ENCODE data around the gene ZBTB47. TPM values are rescaled to one million over a fixed set of nuclear protein-coding genes. Genes with fewer than 3 reads are reported as not detected.

Gene ZBTB47
- total and polyA plus RNA-seq, 4 donors: 23.8 to 59.5 (median 53.1) TPM

- DNase-seq (ENCODE audit: low read depth in 4 of 6, low spot score in 6 of 6): no peak
- Histone ChIP-seq H3K4me3 (ENCODE audit: low read depth, low read length) (no peak overlapping the region), H3K27ac (ENCODE audit: low read depth, low read length) (no peak overlapping the region), H3K36me3 (ENCODE audit: control insufficient read depth, insufficient read depth, low read length) (no peaks in the 10 kb centered on the region), H3K27me3 (ENCODE audit: control insufficient read depth, insufficient read depth, low read length) (peaks cover 7% of the 10 kb centered on the region), H3K9me3 (ENCODE audit: control insufficient read depth, insufficient read depth, low read length) (no peaks in the 10 kb centered on the region), H3K4me1 (ENCODE audit: control insufficient read depth, insufficient read depth, low read length) (peaks cover 7% of the 10 kb centered on the region)
- 53% methylated on average over 9 of the region's 9 CpGs for WGBS (ENCODE audit: insufficient coverage)
Measured at GRCh38 chr3:42689421-42690014, 36.0 kb downstream of the ZBTB47 start.

- H3K27me3 ChIP-seq (ENCODE audit: control insufficient read depth, insufficient read depth, low read length): peaks cover 4% of the 10 kb centered on the region
- H3K36me3 ChIP-seq (ENCODE audit: control insufficient read depth, insufficient read depth, low read length): no peaks in the 10 kb centered on the region
- peaks cover 7% of the 10 kb centered on the region for H3K4me1 ChIP-seq (ENCODE audit: control insufficient read depth, insufficient read depth, low read length)
- no peak for DNase-seq (ENCODE audit: low read depth in 4 of 6, low spot score in 6 of 6)
- H3K9me3 ChIP-seq (ENCODE audit: control insufficient read depth, insufficient read depth, low read length): no peaks in the 10 kb centered on the region
- whole genome bisulfite sequencing (ENCODE audit: insufficient coverage): 86% methylated on average over 7 of the region's 7 CpGs
- H3K27ac ChIP-seq (ENCODE audit: low read depth, low read length): no peak overlapping the region
- no peak overlapping the region for H3K4me3 ChIP-seq (ENCODE audit: low read depth, low read length)
Measured at GRCh38 chr3:42690191-42690590, 36.7 kb downstream of the ZBTB47 start.

- H3K4me1 ChIP-seq (ENCODE audit: control insufficient read depth, insufficient read depth, low read length): no peaks in the 10 kb centered on the region
- no peaks in the 10 kb centered on the region for H3K27me3 ChIP-seq (ENCODE audit: control insufficient read depth, insufficient read depth, low read length)
- WGBS (ENCODE audit: insufficient coverage): 85% methylated on average over 8 of the region's 10 CpGs
- no peak for DNase-seq (ENCODE audit: low read depth in 4 of 6, low spot score in 6 of 6)
- H3K36me3 ChIP-seq (ENCODE audit: control insufficient read depth, insufficient read depth, low read length): no peaks in the 10 kb centered on the region
- H3K4me3 ChIP-seq (ENCODE audit: low read depth, low read length): no peak overlapping the region
- H3K27ac ChIP-seq (ENCODE audit: low read depth, low read length): no peak overlapping the region
- H3K9me3 ChIP-seq (ENCODE audit: control insufficient read depth, insufficient read depth, low read length): no peaks in the 10 kb centered on the region
Measured at GRCh38 chr3:42690766-42691680, 37.5 kb downstream of the ZBTB47 start.

- H3K36me3 ChIP-seq (ENCODE audit: control insufficient read depth, insufficient read depth, low read length): no peaks in the 10 kb centered on the region
- no peaks in the 10 kb centered on the region for H3K4me1 ChIP-seq (ENCODE audit: control insufficient read depth, insufficient read depth, low read length)
- no peaks in the 10 kb centered on the region for H3K27me3 ChIP-seq (ENCODE audit: control insufficient read depth, insufficient read depth, low read length)
- no peak overlapping the region for H3K4me3 ChIP-seq (ENCODE audit: low read depth, low read length)
- no peaks in the 10 kb centered on the region for H3K9me3 ChIP-seq (ENCODE audit: control insufficient read depth, insufficient read depth, low read length)
- no peak for DNase-seq (ENCODE audit: low read depth in 4 of 6, low spot score in 6 of 6)
- no peak overlapping the region for H3K27ac ChIP-seq (ENCODE audit: low read depth, low read length)
- whole genome bisulfite sequencing (ENCODE audit: insufficient coverage): 77% methylated on average over 6 of the region's 13 CpGs
Measured at GRCh38 chr3:42691816-42692666, 38.5 kb downstream of the ZBTB47 start.

- H3K36me3 ChIP-seq (ENCODE audit: control insufficient read depth, insufficient read depth, low read length): no peaks in the 10 kb centered on the region
- DNase-seq (ENCODE audit: low read depth in 4 of 6, low spot score in 6 of 6): no peak
- WGBS (ENCODE audit: insufficient coverage): 95% methylated on average over 6 of the region's 17 CpGs
- no peaks in the 10 kb centered on the region for H3K4me1 ChIP-seq (ENCODE audit: control insufficient read depth, insufficient read depth, low read length)
- H3K4me3 ChIP-seq (ENCODE audit: low read depth, low read length): no peak overlapping the region
- no peak overlapping the region for H3K27ac ChIP-seq (ENCODE audit: low read depth, low read length)
- no peaks in the 10 kb centered on the region for H3K27me3 ChIP-seq (ENCODE audit: control insufficient read depth, insufficient read depth, low read length)
- no peaks in the 10 kb centered on the region for H3K9me3 ChIP-seq (ENCODE audit: control insufficient read depth, insufficient read depth, low read length)
Measured at GRCh38 chr3:42692667-42693529, 39.4 kb downstream of the ZBTB47 start.

- no peaks in the 10 kb centered on the region for H3K36me3 ChIP-seq (ENCODE audit: control insufficient read depth, insufficient read depth, low read length)
- H3K9me3 ChIP-seq (ENCODE audit: control insufficient read depth, insufficient read depth, low read length): no peaks in the 10 kb centered on the region
- no peaks in the 10 kb centered on the region for H3K27me3 ChIP-seq (ENCODE audit: control insufficient read depth, insufficient read depth, low read length)
- H3K27ac ChIP-seq (ENCODE audit: low read depth, low read length): no peak overlapping the region
- WGBS (ENCODE audit: insufficient coverage): 82% methylated on average over 3 of the region's 4 CpGs
- H3K4me1 ChIP-seq (ENCODE audit: control insufficient read depth, insufficient read depth, low read length): no peaks in the 10 kb centered on the region
- H3K4me3 ChIP-seq (ENCODE audit: low read depth, low read length): no peak overlapping the region
- DNase-seq (ENCODE audit: low read depth in 4 of 6, low spot score in 6 of 6): no peak
Measured at GRCh38 chr3:42693530-42693930, 40.0 kb downstream of the ZBTB47 start.

GRCh38 chr3:42694366-42694765 is 40.9 kb downstream of the ZBTB47 start:
- Histone ChIP-seq H3K9me3 (ENCODE audit: control insufficient read depth, insufficient read depth, low read length) (no peaks in the 10 kb centered on the region), H3K27me3 (ENCODE audit: control insufficient read depth, insufficient read depth, low read length) (no peaks in the 10 kb centered on the region), H3K36me3 (ENCODE audit: control insufficient read depth, insufficient read depth, low read length) (no peaks in the 10 kb centered on the region), H3K27ac (ENCODE audit: low read depth, low read length) (no peak overlapping the region), H3K4me3 (ENCODE audit: low read depth, low read length) (no peak overlapping the region), H3K4me1 (ENCODE audit: control insufficient read depth, insufficient read depth, low read length) (no peaks in the 10 kb centered on the region)
- DNase-seq (ENCODE audit: low read depth in 4 of 6, low spot score in 6 of 6): no peak

GRCh38 chr3:42696356-42697288 is 43.1 kb downstream of the ZBTB47 start:
- no peaks in the 10 kb centered on the region for H3K36me3 ChIP-seq (ENCODE audit: control insufficient read depth, insufficient read depth, low read length)
- H3K9me3 ChIP-seq (ENCODE audit: control insufficient read depth, insufficient read depth, low read length): no peaks in the 10 kb centered on the region
- peaks cover 7% of the 10 kb centered on the region for H3K4me1 ChIP-seq (ENCODE audit: control insufficient read depth, insufficient read depth, low read length)
- DNase-seq (ENCODE audit: low read depth in 4 of 6, low spot score in 6 of 6): no peak
- WGBS (ENCODE audit: insufficient coverage): 75% methylated on average over 16 of the region's 19 CpGs
- H3K4me3 ChIP-seq (ENCODE audit: low read depth, low read length): no peak overlapping the region
- no peak overlapping the region for H3K27ac ChIP-seq (ENCODE audit: low read depth, low read length)
- no peaks in the 10 kb centered on the region for H3K27me3 ChIP-seq (ENCODE audit: control insufficient read depth, insufficient read depth, low read length)
